H1 (cell line): ENCODE measurements around the gene TTC3. TPM values are rescaled to one million over a fixed set of nuclear protein-coding genes. Genes with fewer than 3 reads are reported as not detected.

Source experiments
- ATF3 ChIP-seq: IDR thresholded peaks from 2 replicates; pipeline ENCODE4 v1.6.1; 2011; ENCODE audit warnings: low read depth, mild to moderate bottlenecking, low read length; ENCODE audit not compliant: insufficient read depth
- polyA plus RNA-seq, 7 experiments: library from polyadenylated mRNA; depleted of rRNA in 3 of 7; stranded (reverse) in 5 of 7; unstranded in 2 of 7; fragments of >200 nt in 5 of 7; fragments of 200-250 nt in 2 of 7; gene quantifications; 1 replicate in 5 of 7; 2 replicates in 1 of 7; 4 replicates in 1 of 7; pipeline versions ENCODE4 v1.2.1 to v1.2.3, GENCODE V29; 2011 to 2013; ENCODE audit warnings: missing spikeins in 2 of 7, mixed read lengths in 2 of 7
- total RNA-seq: library from RNA; stranded (reverse); fragmentation: NEBNext Ultra II Directional; extraction: Animal tissue kit (Norgen Biotek cat#: 25700); gene quantifications from 2 replicates; pipeline ENCODE4 v1.2.1, GENCODE V29; 2021

TTC3 gene
- total and polyA plus RNA-seq, 2 of the 8 experiments (the other 6 are each of a cell fraction or from before 2014, with no cell fraction given): 11.0 to 36.2 TPM

- no peak for TF ChIP-seq ATF3
Measured at GRCh38 chr21:37193676-37194075, 120.6 kb downstream of the TTC3 start (continued).
